Bronchial epithelial cell (primary cell): Measurements from ENCODE around the gene ADAMTS16. TPM values are rescaled to one million over a fixed set of nuclear protein-coding genes. Genes with fewer than 3 reads are reported as not detected.

Source experiments
- DNase-seq: peaks from one replicate; pipeline ENCODE4 v3.0.0-alpha.2; 2010; ENCODE audit warnings: low read depth
- FAIRE-seq: peaks from 2 replicates; lab custom pipeline; 2011; peaks lifted over from hg19 to GRCh38; lab: Jason Lieb, UNC
- H3K27me3 ChIP-seq: 2 replicates; pipeline ENCODE4 v1.5.1; 2011; ENCODE audit warnings: low read length; ENCODE audit not compliant: control insufficient read depth, insufficient read depth
- H3K36me3 ChIP-seq: 2 replicates; pipeline ENCODE4 v1.5.1; 2011; ENCODE audit warnings: low read length; ENCODE audit not compliant: control insufficient read depth, insufficient read depth
- H3K4me3 ChIP-seq: 2 replicates; pipeline ENCODE4 v1.5.1; 2011; ENCODE audit warnings: mild to moderate bottlenecking, low read depth, low read length, control low read depth
- CTCF ChIP-seq: IDR thresholded peaks from 2 replicates; pipeline ENCODE4 v1.5.1; 2011; ENCODE audit warnings: mild to moderate bottlenecking, moderate library complexity, low read length, control low read depth, inconsistent platforms; ENCODE audit not compliant: insufficient read depth, severe bottlenecking
- total RNA-seq: library from RNA; depleted of rRNA; stranded (reverse); fragments of >200 nt; gene quantifications from 2 replicates; pipeline ENCODE4 v1.2.1, GENCODE V29; 2014

Gene ADAMTS16
- total RNA-seq, 1 donor from 2014 or later, result not detected

GRCh38 chr5:5183933-5184332, 43.8 kb downstream of the ADAMTS16 start:
- no peak for FAIRE-seq
- no peak for DNase-seq
- H3K4me3 ChIP-seq, result no peak overlapping the region
- no peaks in the 10 kb centered on the region for H3K36me3 ChIP-seq
- H3K27me3 ChIP-seq, result no peaks in the 10 kb centered on the region
- TF ChIP-seq CTCF, result no peak

GRCh38 chr5:5188376-5189050, 48.4 kb downstream of the ADAMTS16 start:
- FAIRE-seq (no peak), DNase-seq (no peak)
- Histone ChIP-seq H3K36me3 (no peaks in the 10 kb centered on the region), H3K4me3 (no peak overlapping the region), H3K27me3 (no peaks in the 10 kb centered on the region)
- no peak for TF ChIP-seq CTCF

- no peak for TF ChIP-seq CTCF
- no peaks in the 10 kb centered on the region for H3K27me3 ChIP-seq
- H3K4me3 ChIP-seq, result no peak overlapping the region
- no peak for DNase-seq
- no peak for FAIRE-seq
- H3K36me3 ChIP-seq, result no peaks in the 10 kb centered on the region
Measured at GRCh38 chr5:5189051-5189430, 48.9 kb downstream of the ADAMTS16 start.

GRCh38 chr5:5191906-5192305, 51.8 kb downstream of the ADAMTS16 start:
- DNase-seq, result no peak
- H3K27me3 ChIP-seq, result no peaks in the 10 kb centered on the region
- no peaks in the 10 kb centered on the region for H3K36me3 ChIP-seq
- no peak overlapping the region for H3K4me3 ChIP-seq
- FAIRE-seq, result no peak
- no peak for TF ChIP-seq CTCF

GRCh38 chr5:5192681-5193080, 52.6 kb downstream of the ADAMTS16 start:
- Histone ChIP-seq H3K4me3 (no peak overlapping the region), H3K36me3 (no peaks in the 10 kb centered on the region), H3K27me3 (no peaks in the 10 kb centered on the region)
- TF ChIP-seq CTCF, result no peak
- FAIRE-seq (no peak), DNase-seq (no peak)
